Stimulated activated CD8-positive, alpha-beta memory T cell treated with anti-CD3 and anti-CD28 coated beads, Interleukin-15, amount 100 ng/mL, for 1 hour (primary cell): Measurements from ENCODE around the gene TCF7L2.

Source experiments
- DNase-seq: peaks from one replicate; pipeline ENCODE4 v3.0.0-alpha.2; 2020; ENCODE audit warnings: low read depth

TCF7L2 gene

GRCh38 chr10:113179966-113180365 lies 229.9 kb downstream of the TCF7L2 start:
- DNase-seq: no peak

- DNase-seq: no peak
These were observed 230.5 kb downstream of the TCF7L2 start for GRCh38 chr10:113180401-113181154.

GRCh38 chr10:113182154-113182553 lies 232.1 kb downstream of the TCF7L2 start:
- DNase-seq: no peak

GRCh38 chr10:113183573-113183972 lies 233.5 kb downstream of the TCF7L2 start:
- no peak for DNase-seq

- no peak for DNase-seq
These were observed 237.2 kb downstream of the TCF7L2 start for GRCh38 chr10:113187063-113187777.

- no peak for DNase-seq
These were observed 249.4 kb downstream of the TCF7L2 start for GRCh38 chr10:113199459-113199858.

GRCh38 chr10:113202011-113202410 lies 252.0 kb downstream of the TCF7L2 start:
- no peak for DNase-seq

GRCh38 chr10:113207924-113208323 lies 257.9 kb downstream of the TCF7L2 start:
- DNase-seq: no peak

GRCh38 chr10:113213035-113213434 lies 263.0 kb downstream of the TCF7L2 start:
- DNase-seq: no peak

- DNase-seq: no peak
These were observed 264.3 kb downstream of the TCF7L2 start for GRCh38 chr10:113214331-113214730.

- no peak for DNase-seq
These were observed 266.1 kb downstream of the TCF7L2 start for GRCh38 chr10:113216102-113216501.
